Spleen (tissue), 7 donors: ENCODE data around the gene TMEM134.

Experiments
- CTCF ChIP-seq, 11 experiments: fragments of 200-600 bp in 7 of 11; fragments of 450-650 bp in 4 of 11; sonication (generic) in 4 of 11; IDR thresholded peaks in 8 of 11; conservative IDR thresholded peaks in 3 of 11; 1 replicate in 7 of 11; 2 replicates in 4 of 11; pipeline versions ENCODE4 v1.4.0 to v1.8.0; 2016 to 2021; ENCODE audit warnings: antibody characterized with exemption in 11 of 11, inconsistent platforms in 4 of 11, mild to moderate bottlenecking in 1 of 11
- POLR2A ChIP-seq, 3 donors: fragments of 450-650 bp; IDR thresholded peaks; one replicate each; pipeline ENCODE4 v1.5.1; 2017; ENCODE audit warnings: antibody characterized with exemption in 3 of 3, mild to moderate bottlenecking in 1 of 3
- POLR2AphosphoS5 ChIP-seq, 3 donors: sonication (generic); formaldehyde crosslinking; IDR thresholded peaks; one replicate each; pipeline ENCODE4 v1.5.1; 2017; ENCODE audit warnings: antibody characterized with exemption in 3 of 3
- donor health status: DM: no; HTN: no; CAD: no; lungs with moderate emphysema.
- donor health status: DM: no; HTN: no; CAD: no.
- donor health status: DM: no; HTN: no; CAD: no.

- no peak for TF ChIP-seq CTCF (IDR thresholded peaks at IDR 0.05 in 8 of 11, conservative IDR thresholded peaks at IDR 0.05 in 3 of 11)
- TF ChIP-seq POLR2A (IDR thresholded peaks at IDR 0.05), result no peak
- TF ChIP-seq POLR2AphosphoS5 (IDR thresholded peaks at IDR 0.05), result no peak
Observed at GRCh38 chr11:67507242-67507863, 38.3 kb upstream of the TMEM134 start.
